NB4 (cell line): ENCODE data around the gene BCAS3.

Experiments used
- CTCF ChIP-seq: IDR thresholded peaks from one replicate; pipeline ENCODE4 v1.5.1; 2012; ENCODE audit warnings: low read depth, low read length
- MYC ChIP-seq: IDR thresholded peaks from 2 replicates; pipeline ENCODE4 v1.6.1; 2011; ENCODE audit warnings: low read depth, low read length
- POLR2A ChIP-seq: IDR thresholded peaks from 2 replicates; pipeline ENCODE4 v1.6.1; 2011; ENCODE audit warnings: mild to moderate bottlenecking; ENCODE audit not compliant: insufficient read length; ENCODE audit errors: extremely low read depth

GRCh38 chr17:61382796-61383688 is 705.4 kb downstream of the BCAS3 start:
- TF ChIP-seq CTCF = no peak
- no peak for TF ChIP-seq POLR2A
- no peak for TF ChIP-seq MYC
